Measurements from ENCODE around the gene YWHAB.

The YWHAB gene

DNA sequence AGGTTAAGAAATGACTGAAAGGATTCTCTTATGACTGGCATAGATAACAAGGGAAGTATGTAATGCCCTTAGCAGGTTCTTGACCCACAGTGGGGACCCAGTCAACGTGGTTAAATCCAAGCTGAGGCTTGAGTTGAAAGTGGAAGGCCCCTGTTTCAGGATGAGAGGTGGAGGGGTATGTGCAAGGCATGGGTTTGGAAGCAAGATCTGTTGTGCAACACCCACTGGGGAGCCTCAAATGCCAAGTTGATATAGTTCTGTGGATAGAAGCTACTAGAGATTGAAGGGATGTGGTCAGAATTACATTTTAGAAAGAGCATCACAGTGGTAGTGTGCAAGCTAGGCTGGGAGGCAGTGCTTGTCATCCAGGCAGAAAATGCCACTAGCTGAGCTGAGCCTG lies 29.4 kb downstream of the YWHAB start:
- DNase-seq (ENCODE audit: low read depth), result no peak

- DNase-seq (ENCODE audit: low read depth), result no peak
These were observed 31.1 kb downstream of the YWHAB start for GRCh38 chr20:44916586-44916985.

DNA sequence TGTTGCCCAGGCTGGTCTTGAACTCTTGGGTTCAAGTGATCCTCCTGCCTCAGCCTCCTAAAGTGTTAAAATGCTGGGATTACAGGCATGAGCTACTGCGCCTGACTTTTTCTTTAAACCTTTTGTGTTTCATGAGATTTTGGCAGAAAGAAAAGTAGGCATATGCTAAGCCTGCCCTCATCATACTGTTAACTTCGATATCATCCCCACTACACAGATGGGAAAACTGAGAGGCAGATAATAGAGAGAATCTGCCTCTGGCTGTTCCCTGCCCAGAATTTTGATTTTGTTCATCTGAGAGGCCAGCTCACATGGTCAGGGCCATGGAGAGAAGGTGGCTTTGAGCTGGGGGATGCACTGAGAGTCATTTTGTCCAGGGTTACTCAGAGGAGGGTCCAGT lies 31.9 kb downstream of the YWHAB start:
- no peak for DNase-seq (ENCODE audit: low read depth)

- no peak for DNase-seq (ENCODE audit: low read depth)
These were observed 32.8 kb downstream of the YWHAB start for GRCh38 chr20:44918342-44918741.

DNA sequence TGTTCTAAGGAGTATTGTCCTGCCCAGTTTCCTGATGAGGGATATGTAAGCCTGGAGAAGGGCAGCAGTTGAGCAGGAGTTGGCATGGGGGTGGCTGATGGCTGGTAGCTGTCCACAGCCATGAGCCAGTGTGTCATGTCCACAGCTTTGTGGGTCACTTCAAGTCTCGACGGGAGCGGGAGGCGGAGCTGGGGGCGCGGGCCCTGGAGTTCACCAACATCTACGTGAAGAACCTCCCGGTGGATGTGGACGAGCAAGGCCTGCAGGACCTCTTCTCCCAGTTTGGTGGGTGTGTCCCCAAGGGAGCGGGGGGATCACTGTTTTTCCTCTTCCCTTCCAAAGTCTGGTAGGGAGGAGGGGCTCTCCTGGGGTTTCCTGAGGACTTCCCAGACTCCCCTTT lies 33.3 kb downstream of the YWHAB start:
- no peak for DNase-seq (ENCODE audit: low read depth)

GRCh38 chr20:44921447-44921846 lies 35.9 kb downstream of the YWHAB start:
- DNase-seq (ENCODE audit: low read depth), result no peak

DNA sequence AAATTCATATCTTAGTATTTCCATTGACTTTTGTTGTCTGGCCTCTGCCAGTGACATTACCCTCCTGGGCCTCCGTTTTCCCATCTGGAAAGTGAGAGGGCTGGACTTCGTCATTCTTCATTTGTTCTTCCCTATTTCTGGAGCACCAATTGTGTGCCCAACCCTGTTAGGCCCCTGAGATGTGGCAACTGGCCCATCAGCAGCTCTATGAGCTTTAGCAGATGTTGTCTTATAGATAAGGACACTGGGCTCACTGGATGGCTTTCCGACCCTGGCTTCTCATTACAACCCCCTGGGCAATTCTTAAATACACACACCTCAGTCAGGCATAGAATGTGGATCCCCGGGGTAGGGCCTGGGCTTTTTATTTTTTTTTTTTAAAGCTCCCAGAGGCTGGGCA lies 39.0 kb downstream of the YWHAB start:
- no peak for DNase-seq (ENCODE audit: low read depth)

GRCh38 chr20:44928595-44928994 lies 43.1 kb downstream of the YWHAB start:
- DNase-seq (ENCODE audit: low read depth), result no peak

DNA sequence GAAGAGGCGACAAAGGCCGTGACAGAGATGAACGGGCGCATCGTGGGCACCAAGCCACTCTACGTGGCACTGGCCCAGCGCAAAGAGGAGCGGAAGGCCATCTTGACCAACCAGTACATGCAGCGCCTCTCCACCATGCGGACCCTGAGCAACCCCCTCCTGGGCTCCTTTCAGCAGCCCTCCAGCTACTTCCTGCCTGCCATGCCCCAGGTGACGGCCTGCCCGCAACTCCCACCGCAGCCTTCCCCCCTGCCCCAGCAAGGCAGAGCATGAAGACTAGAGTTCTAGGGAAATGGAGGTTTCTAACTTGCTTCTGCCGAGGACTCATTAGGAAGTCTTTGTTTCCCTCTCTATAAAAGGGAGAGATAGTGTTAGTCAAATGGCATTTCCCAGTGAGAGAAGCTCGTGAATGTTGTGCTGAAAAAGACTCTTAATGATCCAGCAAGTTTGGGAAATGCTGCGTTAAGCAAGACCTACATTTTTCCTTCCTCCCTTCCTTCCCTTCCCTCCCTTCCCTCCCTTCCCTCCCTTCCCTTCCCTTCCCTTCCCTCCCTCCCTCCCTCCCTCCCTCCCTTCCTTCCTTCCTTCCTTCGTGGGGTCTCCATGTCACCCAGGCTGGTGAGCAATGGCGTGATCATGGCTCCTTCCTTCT lies 45.1 kb downstream of the YWHAB start:
- DNase-seq (ENCODE audit: low read depth), result no peak

DNA sequence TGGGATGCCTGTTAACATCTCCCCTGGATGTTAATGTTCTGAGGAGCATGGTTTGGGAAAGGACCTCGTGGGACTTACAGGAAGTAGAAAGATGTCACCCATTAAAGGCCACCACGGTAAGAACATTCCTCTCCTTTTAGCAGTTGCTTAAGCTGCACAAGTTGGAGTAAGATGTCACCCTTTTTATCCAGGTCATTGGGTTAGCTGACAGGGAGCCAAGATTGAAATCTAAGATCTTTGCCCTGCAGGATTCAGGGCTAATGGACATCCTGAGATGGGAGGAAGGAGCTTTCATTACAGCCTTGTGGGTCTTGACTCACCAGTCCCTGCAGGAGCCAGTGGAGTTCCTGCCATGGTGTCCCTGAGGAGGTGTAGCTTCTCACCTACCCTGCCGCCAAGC lies 46.4 kb downstream of the YWHAB start:
- no peak for DNase-seq (ENCODE audit: low read depth)

DNA sequence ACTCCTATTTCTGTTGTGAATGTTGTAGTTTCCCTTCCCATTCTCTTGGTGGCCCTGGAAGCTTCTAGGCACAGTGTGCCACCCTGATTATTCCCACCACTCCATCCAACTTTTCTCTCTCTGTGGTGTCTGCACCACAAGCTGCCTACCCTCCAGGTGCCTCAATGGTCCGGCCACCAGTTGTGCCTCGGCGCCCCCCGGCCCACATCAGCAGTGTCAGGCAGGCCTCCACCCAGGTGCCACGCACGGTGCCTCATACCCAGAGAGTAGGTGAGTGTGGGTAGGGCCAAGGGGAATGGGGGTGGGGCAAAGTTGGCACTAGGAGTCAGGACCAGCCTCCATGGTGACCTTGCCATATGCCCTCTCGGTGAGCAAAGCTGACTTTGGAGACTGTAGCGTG lies 47.4 kb downstream of the YWHAB start:
- DNase-seq (ENCODE audit: low read depth), result no peak

DNA sequence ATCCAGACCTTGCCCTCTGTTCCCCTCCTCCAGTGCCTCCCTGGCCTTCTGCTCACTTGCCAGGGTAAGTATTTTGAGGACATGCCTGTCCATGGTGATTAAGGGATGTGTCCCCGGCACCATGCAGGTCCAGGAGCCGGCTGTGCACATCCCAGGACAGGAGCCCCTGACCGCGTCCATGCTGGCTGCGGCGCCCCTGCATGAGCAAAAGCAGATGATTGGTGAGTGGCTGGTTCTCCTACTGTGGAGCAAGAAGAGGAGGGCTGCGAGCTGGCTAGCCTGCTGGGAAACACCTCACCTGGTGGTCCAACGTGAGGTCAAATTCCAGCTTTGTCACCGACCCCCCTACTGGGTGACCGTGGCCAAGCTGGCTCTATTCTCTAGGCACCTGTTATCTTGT lies 51.0 kb downstream of the YWHAB start:
- DNase-seq (ENCODE audit: low read depth), result no peak

- DNase-seq (ENCODE audit: low read depth), result no peak
These were observed 53.1 kb downstream of the YWHAB start for GRCh38 chr20:44938637-44939036.

- DNase-seq (ENCODE audit: low read depth), result no peak
These were observed 55.7 kb downstream of the YWHAB start for GRCh38 chr20:44941120-44941691.

DNA sequence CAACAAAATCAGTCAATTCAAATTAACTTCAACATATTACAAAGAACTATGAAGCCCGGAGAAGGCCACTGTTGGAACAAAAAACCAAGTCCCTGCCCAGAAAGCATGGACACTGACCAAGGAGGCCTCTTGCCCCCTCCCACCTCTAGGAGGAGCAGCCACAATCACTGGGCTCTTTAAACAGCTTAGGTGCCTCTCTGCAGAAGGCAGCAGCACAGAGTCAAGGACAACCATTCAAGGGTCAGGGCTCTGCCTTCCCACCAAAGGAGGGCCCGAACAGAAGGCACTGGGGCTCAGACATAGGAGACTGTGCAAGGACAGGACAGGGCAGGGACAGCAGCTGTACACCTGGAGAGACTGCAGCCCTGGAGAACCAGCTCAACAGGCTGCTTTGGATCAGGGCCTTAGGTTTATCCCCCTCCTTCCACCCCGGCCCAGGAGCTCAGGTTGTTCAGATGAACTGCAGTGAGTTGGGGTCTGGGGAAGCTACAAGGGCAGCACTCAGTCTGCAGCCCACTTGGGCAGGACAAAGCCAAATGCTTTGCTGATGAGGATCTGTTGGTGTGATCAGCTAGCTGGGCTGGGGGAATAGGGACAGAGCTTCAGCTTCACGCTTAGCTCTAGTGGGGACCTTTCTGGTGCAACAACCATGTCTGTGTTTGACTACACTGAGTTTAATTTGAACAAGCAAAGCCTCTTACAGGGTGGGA lies 56.9 kb downstream of the YWHAB start:
- DNase-seq (ENCODE audit: low read depth), result no peak

- no peak for DNase-seq (ENCODE audit: low read depth)
These were observed 58.3 kb downstream of the YWHAB start for GRCh38 chr20:44943828-44944227.

- no peak for DNase-seq (ENCODE audit: low read depth)
These were observed 59.8 kb downstream of the YWHAB start for GRCh38 chr20:44945261-44945660.

DNA sequence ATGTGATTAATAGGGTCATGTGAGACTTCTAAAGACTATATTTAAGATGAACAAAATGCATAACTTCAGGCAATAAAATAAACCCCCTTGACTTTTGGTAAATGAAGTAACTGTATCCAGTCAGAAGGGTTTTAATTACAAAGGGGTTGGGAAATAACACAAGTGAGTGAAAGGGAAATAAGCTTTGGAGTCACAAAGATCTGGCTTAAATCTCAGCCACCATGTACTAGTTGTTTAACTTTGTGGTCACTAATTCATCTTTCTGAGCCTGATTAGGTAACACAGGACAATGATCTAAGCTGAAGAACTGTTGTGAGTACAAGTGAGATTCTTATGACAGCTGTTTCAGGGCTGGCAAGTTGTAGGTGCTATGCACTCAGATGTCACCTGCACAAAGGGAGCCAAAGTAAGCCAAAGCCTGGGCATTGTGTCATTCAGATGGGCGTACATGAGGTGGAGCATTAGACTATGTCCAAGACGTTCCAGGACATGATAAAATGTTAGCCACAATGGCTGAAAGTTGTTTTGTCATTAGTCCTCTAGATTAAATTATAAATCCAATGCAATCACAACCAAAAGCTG lies 60.9 kb downstream of the YWHAB start:
- no peak for DNase-seq (ENCODE audit: low read depth)

GRCh38 chr20:44948107-44948506 lies 62.6 kb downstream of the YWHAB start:
- DNase-seq (ENCODE audit: low read depth), result no peak

- DNase-seq (ENCODE audit: low read depth), result no peak
These were observed 63.0 kb downstream of the YWHAB start for GRCh38 chr20:44948513-44948912.

DNA sequence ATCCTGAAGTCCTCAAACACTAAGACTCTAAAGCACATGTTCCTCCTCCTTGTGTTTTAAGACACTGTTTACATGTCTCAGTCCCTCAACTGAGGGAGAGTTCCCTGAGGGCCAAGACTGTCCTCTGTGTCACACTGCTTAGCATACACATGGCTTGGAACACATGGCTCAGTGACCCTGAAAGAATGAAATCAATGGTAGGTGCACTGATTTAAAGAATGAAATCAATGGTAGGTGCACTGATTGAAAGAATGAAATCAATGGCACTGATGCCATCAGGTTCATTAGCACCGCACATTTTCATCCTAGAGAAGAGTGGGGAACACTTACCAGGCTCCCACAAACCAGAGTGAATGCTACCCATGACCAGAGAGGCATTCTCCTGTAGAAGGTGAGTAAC lies 64.9 kb downstream of the YWHAB start:
- no peak for DNase-seq (ENCODE audit: low read depth)

DNA sequence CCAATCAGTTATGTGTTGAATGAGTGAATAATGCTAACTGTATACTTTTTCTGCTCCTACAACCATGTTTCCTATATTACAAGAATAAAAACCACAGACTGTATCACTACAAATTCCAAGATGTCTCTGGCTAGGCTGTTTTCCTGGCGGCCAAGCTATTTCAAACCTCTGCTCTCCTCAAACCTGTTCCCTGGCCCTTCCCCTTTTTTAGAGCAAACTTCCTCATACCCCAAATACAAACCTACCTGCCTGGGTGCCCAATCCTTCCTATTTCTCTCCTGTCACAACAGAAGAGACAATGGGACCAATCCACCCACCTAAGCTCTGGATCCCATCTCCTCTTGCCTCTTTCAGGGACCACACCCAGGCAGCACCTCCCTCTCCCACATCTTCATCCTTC lies 67.2 kb downstream of the YWHAB start:
- DNase-seq (ENCODE audit: low read depth), result no peak

DNA sequence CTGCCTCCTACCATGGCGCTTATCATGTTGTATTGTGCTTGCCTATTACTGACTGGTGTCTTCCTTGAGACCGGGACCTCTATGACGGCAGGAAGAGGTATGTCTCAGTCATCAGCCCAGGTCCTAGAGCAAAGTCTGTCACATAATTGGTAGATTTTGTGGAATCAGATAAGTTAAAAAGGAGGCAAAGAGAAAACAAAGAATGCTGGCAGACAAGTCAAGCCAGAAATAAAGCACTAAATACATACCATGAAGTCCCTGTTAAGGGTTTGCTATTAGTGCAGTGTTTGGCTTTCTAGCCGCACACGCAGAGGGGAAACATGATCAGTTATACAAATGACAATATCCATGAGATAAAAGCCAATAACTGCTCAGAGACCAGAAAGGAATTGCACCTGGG lies 68.7 kb downstream of the YWHAB start:
- no peak for DNase-seq (ENCODE audit: low read depth)

Data from GM04504 (cell line).